NOMO-1 treated with dmso at 0.1 percent for 144 hours (cell line): ENCODE results near the gene CLK1.
"Not testable (repeated sequence)": the region's sequence is repeated elsewhere in the genome, so short reads cannot be mapped to it uniquely, and the experiment has no call there.

Experiments used
- DNase-seq: peaks from one replicate; lab custom pipeline; 2025; ENCODE audit not compliant: unreplicated experiment; lab: John Stamatoyannopoulos, UW

CLK1 gene

DNA sequence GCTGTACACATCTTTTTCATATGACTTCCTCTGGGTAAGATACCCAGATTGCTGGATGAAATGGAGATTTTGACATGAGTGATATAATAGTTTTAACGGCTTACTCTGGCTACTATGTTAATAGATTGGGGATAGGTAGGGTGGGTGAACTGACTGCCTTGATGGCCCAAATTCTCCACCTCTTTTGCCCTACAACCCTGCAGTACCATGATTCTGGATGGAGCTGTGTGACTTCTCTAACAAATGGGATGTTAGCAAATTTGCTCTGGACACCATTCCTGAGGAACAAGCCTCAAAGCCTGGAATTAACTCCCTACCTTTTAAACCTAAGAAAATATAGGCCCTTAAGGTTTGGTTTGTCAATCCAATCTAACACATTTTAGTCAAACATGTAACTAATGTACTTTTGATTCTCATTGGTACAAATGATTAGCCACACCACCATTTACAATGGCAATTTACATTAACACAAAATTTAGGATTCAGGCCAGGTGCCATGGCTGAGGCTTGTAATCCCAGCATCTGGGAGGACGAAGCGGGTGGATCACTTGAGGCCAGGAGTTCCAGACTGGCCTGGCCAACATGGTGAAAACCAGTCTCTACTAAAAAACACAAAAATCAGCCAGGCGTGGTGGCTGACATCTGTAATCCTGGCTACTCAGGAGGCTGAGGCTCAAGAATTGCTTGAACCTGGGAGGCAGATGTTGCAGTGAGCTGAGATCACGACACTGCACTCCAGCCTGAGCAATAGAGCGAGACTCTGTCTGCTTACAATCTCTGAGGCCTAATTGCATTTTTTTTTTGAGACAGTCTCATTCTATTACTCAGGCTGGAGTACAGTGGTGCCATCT, 12.8 kb downstream of the CLK1 start:
- DNase-seq: no peak

- no peak for DNase-seq
Measured at GRCh38 chr2:200850512-200851256, 13.8 kb downstream of the CLK1 start.

DNA sequence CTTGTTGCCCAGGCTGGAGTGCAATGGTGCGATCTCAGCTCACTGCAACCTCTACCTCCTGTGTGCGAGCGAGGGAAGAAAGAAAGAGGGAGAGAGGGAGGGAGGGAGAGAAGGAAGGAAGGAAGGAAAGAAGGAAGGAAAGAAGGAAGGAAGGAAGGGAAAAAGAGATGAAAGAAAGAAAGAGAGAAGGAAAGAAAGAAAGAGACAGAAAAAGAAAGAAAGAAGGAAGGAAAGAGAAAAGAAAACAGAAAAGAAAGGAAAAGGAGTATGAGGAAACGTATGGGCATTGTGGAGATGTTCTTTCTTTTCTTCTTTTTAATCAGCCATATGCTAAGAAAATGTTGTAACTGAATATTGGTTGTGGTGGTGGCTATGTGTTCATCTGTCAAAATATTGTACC, 16.5 kb downstream of the CLK1 start:
- no peak for DNase-seq

DNA sequence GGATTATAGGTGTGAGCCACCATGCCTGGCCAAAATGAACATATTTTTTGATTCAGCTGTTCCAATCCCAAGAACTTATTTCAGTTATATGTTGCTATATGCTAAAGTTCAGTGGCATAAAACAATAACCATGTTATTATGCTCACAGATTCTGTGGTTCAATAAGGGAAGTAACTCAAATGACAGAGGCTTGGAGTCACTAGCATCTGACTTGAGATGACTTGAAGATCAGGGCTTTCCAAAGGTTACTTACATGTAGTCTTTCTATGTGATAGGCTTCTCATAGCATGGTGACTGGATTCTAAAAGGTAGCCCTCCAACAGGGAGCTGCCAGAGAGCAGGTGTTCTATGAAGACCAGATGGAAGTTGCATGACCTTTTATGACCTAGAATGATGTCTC, 17.2 kb downstream of the CLK1 start:
- DNase-seq: no peak

DNA sequence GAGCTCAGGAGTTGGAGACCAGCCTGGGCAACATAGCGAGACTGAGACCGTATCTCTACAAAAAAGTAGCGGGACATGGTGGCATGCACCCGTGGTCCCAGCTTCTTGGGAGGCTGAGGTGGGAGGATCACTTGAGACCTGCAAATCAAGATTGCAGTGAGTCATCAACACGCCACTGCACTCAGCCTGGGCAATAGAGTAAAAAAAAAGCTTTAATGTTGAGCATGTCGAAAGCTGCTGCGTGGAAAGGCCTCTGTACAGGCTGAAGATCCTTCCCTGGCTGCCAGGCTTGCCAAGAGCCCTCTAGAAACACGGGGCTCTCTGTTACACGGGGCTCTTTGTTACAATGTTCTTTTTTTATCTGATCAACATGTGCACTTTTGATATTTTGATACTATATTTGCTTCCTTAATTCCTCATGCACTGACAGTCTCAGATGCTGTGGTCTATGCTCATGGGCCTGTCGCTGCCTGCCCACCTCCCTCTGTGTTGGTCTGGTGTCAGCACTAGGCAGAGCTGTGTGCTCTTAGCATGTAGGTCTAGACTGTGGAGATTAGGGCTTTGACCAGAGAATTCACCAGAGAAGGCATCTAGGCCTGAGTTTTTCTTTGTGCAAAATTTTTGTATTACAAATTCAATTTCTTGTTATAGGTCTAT, 18.7 kb downstream of the CLK1 start:
- DNase-seq: no peak

DNA sequence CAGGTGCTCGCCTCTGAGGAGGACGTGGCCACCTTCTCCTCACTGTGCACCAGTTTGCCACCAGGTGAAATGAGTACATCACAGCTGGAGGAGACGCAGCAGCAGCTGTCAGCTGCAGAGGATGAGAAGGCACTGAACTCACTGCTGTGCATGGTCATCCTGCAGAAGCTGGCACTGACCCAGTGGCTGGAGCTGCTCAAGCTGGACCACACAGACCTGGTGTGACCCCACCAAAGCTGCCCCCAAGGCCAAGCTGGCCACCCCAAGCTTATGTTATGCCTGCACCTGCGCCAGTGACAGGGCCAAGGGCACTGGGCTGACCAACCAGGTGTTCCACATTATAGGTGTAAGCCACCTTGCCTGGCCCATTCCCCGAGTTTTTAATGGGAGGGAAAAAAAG, 19.3 kb downstream of the CLK1 start:
- no peak for DNase-seq

DNA sequence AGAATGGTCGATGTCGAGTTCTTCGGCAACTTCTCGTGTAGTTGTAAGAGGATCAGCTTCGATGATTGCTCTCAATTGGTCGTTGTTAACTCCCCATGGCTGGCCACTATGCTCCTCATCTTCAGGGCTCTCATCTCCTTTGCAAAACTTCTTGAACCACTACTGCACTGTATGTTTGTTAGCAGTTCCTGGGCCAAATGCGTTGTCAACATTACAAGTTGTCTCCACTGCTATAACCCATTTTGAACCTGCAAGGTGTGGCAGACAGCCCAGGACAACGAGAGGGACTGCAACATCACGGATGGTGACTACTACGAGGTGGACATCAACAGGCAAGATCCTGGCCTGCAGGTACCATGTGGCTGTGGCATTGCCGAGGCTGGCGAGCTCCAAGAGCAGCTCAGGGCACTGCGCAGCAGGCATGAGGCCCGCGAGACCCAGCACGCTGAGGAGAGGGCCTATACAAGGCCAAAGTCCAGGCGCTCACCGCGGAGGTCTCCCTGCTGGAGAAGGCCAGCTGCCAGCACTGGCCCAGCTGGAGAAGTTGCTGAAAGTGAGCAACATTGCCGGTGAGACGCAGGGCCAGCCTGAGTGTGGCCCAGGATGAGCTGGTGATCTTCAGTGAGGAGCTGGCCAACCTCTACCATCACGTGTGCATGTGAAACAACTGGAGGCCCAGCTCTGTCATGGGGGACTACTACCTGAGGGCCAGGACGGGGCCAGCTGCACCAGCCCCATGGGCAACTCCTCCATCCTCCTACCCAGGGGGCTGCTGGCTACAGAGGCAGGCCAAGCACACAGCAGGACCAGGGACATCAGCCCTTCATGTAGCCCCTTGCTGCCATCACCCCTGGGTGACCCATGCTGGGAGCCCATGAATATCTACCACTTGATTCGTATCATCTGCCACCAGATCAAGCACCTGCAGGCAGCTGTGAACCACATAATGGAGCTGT, 20.2 kb downstream of the CLK1 start:
- DNase-seq: no peak

- DNase-seq: no peak
Measured at GRCh38 chr2:200839513-200839912, 24.9 kb downstream of the CLK1 start.

GRCh38 chr2:200834701-200835100, 29.8 kb downstream of the CLK1 start:
- no peak for DNase-seq

- DNase-seq: no peak
Measured at GRCh38 chr2:200829258-200829655, 35.2 kb downstream of the CLK1 start.

DNA sequence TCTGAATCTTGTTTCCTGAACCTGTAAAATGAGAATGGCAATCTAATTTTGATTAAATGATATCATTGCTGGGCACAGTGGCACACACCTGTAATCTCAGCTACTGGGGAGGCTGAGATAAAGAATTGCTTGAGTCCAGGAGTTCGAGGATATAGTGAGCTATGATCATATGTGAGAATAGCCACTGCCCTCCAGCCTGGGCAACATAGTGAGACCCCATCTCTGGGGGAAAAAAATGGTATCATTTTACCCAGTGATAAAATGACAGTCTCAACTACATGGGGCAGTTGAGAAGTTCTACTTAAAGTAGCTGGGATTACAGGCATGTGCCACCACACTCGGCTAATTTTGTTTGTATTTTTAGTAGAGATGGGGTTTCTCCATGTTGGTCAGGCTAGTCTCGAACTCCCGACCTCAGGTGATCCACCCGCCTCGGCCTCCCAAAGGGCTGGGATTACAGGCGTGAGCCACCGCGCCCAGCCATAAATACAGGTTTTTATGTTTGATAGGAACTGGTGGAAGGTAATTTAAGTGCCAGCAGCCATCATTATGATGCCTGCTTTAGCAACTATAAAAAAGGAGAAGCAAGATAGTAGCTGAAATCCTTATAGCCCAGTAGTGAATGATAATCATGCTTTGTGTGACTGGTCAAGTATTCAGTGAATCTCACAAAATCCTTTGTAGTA, 35.7 kb downstream of the CLK1 start:
- DNase-seq: no peak

- DNase-seq: no peak
Measured at GRCh38 chr2:200828104-200828503, 36.4 kb downstream of the CLK1 start.

- DNase-seq: no peak
Measured at GRCh38 chr2:200821686-200822245, 42.7 kb downstream of the CLK1 start.

DNA sequence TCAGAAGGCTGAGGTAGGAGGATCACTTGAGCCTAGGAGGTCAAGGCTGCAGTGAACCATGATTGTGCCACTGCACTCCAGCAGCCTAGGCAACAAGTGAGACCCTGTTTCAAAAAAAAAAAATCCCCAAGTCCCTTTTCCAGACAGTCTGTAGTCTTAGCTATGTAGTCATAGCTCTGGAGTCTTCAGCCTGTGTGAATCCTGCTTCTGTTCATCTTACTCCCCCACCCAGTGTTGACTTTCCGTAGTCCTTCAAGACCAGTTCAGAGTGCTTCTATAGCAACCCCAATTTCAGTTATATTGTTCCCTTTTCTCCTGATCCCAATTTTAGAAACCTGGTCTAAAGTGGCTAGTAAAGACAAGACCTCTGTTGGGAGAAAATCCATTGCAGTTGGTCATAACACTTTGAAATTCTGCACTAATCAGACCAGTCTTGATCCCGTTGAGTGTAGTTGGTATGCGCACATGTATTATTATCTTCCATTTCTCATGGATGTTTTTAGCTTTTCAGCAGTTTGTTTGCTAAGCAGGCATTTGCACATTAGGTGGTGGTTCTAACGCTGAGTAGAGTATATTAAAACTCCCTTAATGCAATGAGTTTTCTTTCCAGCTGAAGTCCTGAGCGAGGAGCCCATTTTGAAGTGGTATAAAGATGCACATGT, 43.8 kb downstream of the CLK1 start:
- no peak for DNase-seq

DNA sequence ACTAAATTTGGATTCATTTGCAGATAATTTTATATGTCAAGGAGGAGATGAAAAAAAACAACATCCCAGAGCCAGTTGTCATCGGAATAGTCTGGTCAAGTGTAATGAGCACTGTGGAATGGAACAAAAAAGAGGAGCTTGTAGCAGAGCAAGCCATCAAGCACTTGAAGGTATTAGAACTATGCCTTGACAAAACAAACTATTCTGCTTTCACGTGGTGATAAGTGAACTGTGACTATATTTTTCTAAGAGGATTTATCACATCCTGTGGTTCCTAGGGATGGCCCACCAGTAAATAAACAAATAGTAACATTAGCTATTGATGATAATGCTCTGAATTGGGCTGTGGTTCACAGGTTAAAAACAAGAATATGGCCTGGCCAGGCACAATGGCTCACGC, 45.7 kb downstream of the CLK1 start:
- DNase-seq: not testable (repeated sequence)

- DNase-seq: no peak
Measured at GRCh38 chr2:200814917-200815316, 49.5 kb downstream of the CLK1 start.

DNA sequence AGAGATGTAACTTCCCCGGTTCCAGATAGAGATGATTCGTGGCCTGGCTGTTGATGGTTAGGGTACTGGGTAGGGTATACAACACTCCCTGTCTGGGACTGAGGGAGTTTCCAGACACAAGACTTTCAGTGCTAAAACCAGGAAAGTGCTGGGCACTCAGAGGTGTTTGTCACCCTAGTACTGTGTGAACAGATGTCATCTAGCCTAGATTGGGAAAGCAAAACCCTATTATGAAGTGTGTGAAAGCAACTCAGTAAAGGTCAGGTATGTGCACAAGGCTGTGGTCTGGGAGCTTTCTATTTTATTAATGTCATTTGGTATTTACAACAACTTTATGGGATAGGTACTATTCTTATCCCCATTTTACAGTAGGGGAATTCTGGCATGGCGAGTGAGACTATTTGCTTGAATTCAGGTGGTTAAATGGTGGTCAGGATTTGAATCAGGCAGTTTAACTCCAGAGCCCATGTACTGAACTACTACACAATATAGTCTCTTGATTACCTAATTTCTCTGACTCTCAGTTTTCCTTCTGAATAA, 50.1 kb downstream of the CLK1 start:
- no peak for DNase-seq

GRCh38 chr2:200812122-200813022, 52.1 kb downstream of the CLK1 start:
- peak; percentile 55 for DNase-seq
